Islet of Langerhans (tissue), 1 donor: ENCODE measurements around the gene FKBP5.
"Not testable (repeated sequence)": the region's sequence is repeated elsewhere in the genome, so short reads cannot be mapped to it uniquely, and the experiment has no call there.

Source experiments
- FAIRE-seq: peaks from one replicate; lab custom pipeline; 2011; peaks lifted over from hg19 to GRCh38; lab: Jason Lieb, UNC

FKBP5 gene

GRCh38 chr6:35690006-35690405 lies 1.3 kb upstream of the FKBP5 start:
- not testable (repeated sequence) for FAIRE-seq

DNA sequence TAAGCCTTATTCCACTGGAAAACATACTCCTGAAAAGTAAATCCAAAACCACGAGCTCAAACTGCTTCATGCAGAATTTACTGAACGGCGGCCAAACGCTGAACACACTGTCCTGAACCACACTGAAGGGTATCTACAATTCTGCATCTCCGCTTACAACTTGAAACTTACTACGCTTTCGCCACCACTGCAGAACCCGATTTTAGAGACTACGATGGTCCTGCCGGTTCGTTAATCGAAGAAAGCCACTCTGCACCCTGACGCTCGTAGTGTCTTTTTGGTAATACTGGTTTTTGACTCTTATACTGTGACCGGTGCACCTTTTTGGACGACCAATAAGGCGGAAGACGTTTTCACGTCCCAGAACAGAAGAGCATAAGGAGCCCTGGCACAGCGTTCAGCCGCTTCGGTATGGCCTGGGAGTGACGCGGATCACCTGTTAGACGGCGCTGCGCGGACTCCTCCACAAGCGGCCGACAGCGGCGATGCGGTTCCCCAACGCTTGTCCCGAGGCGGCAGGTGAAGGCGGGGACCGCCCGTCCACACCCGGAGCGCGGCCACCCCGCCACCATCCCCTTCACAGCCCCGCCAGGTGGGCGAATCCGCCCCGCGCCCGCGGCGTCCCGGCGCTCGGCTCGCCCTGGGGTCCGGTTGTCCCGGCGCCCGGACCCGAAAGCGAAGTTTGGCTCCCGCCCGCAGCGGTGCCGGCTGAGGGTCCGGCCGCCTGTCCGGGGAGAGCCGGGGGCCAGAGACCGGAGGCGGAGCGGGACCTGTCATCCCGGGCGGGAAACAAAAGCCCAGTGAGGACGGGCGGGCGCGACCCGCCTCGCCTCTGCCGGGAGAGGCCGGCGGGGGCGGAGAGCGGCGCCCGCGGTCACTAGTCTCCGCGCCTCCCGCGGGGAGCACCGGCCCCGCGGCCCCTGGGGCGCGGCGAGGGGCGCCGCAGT lies 784 bp downstream of the FKBP5 start:
- no peak for FAIRE-seq

DNA sequence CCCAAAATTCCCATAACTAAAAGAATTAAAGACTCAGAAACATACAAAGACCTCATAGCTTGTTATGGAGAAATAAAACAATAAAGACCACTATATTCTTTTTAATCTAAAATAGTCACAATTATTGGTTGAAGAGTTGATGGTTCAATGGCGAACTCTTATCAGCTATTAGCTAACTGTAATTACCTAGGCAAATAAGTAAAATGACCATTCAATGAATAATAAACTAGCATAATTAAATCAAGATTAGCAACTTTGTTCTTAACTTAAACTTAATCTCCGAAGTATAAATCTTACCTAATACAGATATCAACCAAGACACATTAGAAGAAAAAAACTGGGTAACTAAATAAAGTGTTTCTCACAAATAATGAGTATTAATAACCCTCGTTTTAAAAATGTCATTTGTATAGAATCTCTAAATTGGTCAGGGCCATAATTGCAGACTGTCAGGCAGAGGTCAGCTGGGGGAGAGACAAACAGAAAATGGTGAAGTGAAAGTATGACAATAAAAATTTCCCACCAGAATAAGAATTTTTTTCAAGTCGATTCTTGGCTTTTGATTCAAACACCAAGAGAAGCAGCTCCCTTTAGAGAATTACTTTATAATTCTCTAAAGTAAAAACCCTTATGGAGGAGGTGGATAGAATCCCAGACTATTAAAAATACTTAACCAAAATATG lies 1.7 kb downstream of the FKBP5 start:
- peak; percentile 71 for FAIRE-seq

DNA sequence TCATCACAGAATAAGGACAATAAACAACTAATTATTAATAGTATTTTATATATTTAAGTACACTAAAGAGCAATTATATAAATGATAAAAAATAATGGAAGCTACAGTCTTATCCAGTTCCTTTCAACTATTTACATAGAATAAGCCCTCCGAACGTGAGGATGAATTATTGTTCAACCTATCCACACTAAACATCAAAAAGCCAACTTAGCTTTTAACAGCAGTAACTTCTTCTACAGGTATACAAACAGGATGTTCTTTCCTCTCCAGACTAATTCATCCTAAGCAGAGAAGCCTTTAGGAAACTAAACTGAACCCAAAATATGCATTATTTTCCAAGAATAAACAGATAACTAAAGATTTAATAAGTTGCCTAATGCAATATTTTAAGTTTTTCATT lies 2.3 kb downstream of the FKBP5 start:
- FAIRE-seq: no peak

DNA sequence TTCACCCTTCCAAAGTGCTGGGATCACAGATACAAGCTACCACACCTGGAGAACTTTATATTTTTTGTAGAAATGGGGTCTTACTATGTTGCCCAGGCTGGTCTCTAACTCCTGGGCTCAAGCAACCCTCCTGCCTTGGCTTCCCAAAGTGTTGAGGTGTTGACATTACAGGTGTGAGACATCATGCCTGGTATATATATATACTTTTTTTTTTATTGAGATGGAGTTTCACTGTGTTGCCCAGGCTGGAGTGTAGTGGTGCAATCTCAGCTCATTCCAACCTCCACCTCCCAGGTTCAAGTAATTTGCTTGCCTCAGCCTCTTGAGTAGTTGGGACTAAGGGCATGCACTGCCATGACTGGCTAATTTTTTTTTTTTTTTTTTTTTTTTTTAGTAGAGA lies 5.4 kb downstream of the FKBP5 start:
- no peak for FAIRE-seq

GRCh38 chr6:35681298-35681697 lies 7.4 kb downstream of the FKBP5 start:
- no peak for FAIRE-seq

DNA sequence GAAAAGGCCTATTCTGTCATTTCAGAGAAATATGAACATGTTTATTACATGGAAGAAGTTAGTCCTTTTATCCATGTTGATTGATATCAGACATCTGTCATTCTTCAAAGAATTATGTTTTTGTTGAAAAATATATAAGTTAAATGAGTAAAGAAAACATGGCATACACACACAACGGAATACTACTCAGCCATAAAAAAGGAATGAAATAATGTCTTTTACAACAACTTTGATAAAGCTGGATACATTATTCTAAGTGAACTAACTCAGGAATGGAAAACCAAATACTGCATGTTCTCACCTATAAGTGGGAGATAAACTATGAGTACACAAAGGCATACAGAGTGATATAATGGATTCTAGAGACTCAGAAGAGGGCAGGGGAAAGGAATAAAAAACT lies 9.3 kb downstream of the FKBP5 start:
- no peak for FAIRE-seq

- FAIRE-seq: no peak
Measured at GRCh38 chr6:35678814-35679213, 9.9 kb downstream of the FKBP5 start.

GRCh38 chr6:35678021-35678654 lies 10.6 kb downstream of the FKBP5 start:
- no peak for FAIRE-seq

DNA sequence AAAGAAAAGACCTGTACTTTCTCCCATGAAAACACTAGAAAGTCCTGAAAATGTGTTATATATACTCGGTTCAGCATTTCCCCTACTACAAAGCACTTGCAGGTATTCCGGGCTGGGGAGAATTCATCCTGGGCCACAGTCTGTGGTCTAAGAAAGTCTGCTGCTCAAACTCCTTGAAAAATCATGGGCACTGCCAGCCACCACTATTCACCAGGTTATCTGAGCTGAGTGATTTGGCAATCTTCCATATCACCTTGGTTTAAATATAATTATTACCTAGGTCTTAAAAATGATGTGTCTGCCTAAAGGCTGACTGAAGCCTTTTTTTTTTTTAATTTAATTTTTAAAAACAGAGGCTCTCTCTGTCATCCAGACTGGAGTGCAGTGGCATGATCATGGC lies 11.3 kb downstream of the FKBP5 start:
- no peak for FAIRE-seq

DNA sequence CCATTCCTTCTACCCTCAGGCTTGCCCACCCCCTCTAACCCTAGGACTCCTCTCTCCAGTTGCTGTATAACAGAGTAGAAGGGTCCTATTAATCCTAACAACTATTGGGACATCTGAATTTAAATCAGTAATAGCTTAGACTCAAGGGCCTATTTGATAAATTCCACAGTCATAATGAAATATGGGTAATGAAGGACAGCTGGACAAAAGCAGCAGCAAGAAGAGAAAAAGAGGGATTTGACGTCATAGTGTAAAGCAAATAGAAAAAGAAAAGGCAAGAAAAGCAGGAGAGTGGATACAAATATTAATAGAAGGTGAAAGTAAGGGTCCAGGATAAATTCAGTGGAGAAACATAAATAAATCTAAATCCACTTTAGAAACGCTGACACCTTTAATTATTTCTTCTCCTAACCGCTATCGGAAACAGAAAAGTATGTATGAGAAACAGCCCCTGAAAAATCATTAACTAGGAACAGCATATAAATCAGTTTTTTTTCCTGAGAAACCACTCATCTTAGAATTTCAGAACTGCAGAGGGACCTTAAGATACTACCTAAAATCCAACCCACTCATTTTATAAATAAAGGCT lies 12.8 kb downstream of the FKBP5 start:
- FAIRE-seq: peak; percentile 47

DNA sequence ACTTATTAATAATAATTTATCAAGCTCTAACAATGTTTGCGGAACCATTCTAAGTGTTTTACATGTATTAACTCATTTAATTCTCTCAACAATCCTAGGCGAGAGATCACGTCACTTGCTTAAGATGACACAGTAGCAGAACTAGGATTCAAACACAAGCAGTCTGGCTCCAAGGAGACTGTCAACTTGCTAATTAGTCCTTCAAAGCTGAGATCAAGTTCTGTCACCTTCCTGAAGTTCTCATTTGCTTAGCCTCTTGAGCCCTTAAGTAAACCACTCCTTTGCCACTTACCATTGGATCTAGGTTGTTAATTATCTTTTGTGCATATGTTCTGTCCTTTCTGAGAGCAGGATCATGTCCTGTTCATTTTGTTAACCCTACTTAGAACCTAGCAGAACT lies 14.1 kb downstream of the FKBP5 start:
- FAIRE-seq: no peak

DNA sequence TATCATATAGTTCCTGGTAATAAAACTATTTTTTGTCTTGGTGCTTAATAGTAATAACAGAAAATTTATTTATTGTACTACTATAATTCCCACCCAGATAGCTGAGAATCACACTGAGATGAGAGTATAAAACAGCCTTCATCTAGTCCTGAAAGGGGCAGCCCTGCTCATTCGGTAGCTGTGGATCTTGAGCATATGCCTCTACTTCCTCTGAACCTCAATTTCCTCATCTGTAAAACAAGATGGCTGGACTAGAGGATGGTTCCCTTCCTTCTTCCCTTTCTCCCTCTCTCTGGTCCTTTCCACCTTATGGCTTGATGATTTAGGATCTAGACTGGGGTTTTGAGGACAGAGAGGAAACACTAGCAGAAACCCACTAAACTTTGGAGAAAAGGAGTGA lies 15.0 kb downstream of the FKBP5 start:
- FAIRE-seq: no peak

DNA sequence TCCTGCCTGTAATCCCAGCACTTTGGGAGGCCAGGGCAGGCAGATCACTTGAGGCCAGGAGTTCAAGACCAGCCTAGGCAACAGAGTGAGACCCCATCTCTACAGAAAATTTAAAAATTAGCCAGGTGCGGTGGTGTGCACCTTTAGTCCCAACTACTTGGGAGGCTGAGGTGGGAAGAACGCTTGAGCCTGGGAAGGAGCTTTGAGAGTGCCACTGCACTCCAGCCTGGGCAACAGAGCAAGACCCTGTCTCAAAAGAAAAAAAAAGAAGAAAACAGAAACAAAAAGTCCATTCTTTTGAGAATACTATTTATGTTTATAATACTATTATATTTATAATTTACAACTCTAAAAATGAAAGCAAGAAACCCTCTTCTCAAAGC lies 15.4 kb downstream of the FKBP5 start:
- not testable (repeated sequence) for FAIRE-seq

- not testable (repeated sequence) for FAIRE-seq
Measured at GRCh38 chr6:35670453-35670852, 18.3 kb downstream of the FKBP5 start.

DNA sequence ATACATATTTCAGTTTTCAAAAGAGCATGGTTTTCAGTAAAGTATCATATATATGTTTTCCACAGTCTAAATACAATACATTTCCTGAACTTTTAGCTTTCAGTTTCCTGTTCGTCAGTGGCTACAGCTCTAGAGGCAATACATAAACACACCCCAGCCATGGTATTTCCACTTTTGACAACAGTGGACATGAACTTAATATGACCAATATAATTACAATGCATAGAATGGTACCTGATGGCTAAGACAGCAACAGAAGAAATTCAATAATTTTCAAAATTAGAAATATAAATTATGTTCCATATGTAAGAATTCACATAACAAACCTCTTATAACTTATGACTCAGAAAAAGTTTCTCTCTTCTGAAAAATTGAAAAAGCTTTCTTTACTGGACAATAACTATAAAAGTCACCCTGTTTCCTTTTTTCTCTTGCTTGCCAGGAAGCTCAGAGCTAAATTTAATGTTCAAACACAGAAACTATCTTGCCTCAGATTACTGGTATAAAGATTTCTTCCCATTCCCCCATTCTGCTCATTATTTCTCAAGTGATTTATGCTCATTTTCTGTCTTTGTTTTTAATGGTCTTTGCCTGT lies 19.2 kb downstream of the FKBP5 start:
- FAIRE-seq: peak; percentile 75

DNA sequence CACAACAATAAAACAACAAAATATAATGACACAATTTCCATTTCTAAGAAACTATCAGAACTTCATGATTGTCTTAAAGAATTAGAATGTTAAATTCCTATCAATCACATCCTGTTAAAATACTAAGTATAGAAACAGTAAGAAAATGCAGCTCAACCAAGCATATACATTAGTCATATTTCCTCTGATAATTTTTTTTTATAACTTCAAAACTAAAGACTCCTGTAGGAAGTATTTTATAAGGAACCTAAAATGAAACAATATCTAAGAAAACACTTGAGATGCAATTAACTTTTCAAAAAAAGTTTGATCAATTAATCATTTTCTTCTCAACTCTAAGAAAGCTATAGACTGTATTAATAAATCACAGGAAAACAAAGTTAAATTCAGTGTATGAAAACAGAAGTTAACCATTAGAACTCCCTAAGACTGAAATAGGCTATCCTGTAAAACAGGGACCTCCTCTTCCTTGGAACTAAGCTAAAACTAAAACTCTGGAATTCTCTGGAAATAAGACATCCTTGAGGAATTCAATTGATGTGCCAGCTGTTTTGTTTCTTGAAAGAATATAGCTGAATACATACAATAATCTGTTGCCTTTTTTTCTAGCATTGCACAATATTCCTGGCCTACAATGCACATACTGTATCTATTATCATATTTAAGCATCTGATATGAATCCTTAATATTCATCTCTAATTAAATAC lies 19.8 kb downstream of the FKBP5 start:
- FAIRE-seq: peak; percentile 86

DNA sequence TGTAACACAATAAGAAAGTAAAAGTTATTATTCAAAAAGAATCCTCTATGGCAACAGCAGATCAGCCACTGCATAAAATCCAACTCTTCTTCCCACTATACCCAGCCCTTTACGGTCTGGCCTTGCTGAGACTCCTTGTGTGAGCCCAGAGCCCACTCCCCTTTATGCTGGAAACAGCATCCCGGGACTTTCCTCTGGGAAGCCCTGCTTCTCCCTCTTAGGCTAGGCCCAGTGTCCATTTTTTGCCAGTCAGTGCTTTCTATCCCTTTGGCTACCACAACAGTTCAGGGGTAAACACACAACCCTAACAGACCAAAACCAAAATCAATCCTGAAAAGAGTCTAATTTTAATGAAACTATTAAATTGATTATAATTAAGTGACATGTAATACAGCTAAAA lies 20.6 kb downstream of the FKBP5 start:
- FAIRE-seq: no peak

DNA sequence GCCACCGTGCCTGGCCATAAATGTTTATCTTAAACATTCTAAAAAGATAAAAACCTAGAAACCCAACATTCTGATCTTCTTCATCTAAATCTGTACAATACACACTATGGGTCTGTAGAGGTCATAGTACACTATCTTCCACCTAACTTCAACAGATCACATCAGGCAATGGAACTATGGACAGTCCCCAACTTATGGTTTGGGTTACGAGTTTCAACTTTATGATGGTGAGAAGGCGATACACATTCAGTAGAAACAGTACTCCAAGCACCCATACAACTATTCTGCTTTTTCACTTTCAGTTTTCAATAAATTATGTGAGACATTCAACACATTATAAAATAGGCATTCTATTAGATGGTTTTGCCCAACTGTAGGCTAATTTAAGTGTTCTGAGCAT lies 23.1 kb downstream of the FKBP5 start:
- no peak for FAIRE-seq

DNA sequence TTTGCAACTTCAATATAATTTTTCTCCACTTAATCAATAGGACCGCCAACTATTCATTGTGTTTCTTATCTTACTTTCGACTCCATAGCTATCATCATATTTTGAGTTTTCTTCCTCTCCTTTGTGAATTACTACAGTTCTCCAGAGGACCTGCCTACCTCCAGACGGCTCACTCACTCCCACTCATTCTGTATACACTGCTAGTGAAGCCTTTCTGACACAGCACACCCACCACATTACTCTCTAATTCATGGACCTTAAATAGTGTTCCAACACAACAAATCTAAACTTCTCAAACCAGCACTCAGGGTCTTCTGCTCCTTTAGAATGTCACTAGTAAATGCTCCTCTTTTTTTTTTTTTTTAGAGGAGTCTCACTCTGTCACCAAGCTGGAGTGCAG lies 23.8 kb downstream of the FKBP5 start:
- FAIRE-seq: no peak

- peak; percentile 64 for FAIRE-seq
Measured at GRCh38 chr6:35663447-35664235, 25.1 kb downstream of the FKBP5 start.
